CD4-positive, alpha-beta memory T cell (primary cell): Measurements from ENCODE around the gene PROP1. TPM values are rescaled to one million over a fixed set of nuclear protein-coding genes. Genes with fewer than 3 reads are reported as not detected.
"Not testable (repeated sequence)": the region's sequence is repeated elsewhere in the genome, so short reads cannot be mapped to it uniquely, and the experiment has no call there.

ENCODE experiments used
- CTCF ChIA-PET: fragments of 350-600 bp; sonication (Branson Sonifier 250); formaldehyde crosslinking; loops from one replicate; lab custom pipeline; 2021; ENCODE audit warnings: inconsistent platforms; ENCODE audit not compliant: partially characterized antibody; lab: Charles Lee
- POLR2A ChIA-PET: fragments of 350-600 bp; sonication (Branson Sonifier 250); formaldehyde crosslinking; loops from one replicate; lab custom pipeline; 2021; ENCODE audit not compliant: partially characterized antibody; lab: Charles Lee
- DNase-seq, 5 donors: peaks; one replicate each; pipeline versions ENCODE4 v3.0.0 to v3.0.0-alpha.2; 2020 to 2022; ENCODE audit warnings: mixed read lengths in 1 of 5
- H3K27ac ChIP-seq: one replicate; pipeline ENCODE4 v1.7.0; 2013; ENCODE audit warnings: low read depth, low read length
- H3K27me3 ChIP-seq: 2 replicates; pipeline ENCODE4 v1.7.0; 2013; ENCODE audit warnings: mild to moderate bottlenecking, low read length, moderate library complexity; ENCODE audit not compliant: insufficient read depth
- H3K36me3 ChIP-seq: 2 replicates; pipeline ENCODE4 v1.7.0; 2013; ENCODE audit warnings: mild to moderate bottlenecking, low read length, moderate library complexity; ENCODE audit not compliant: insufficient read depth
- H3K4me1 ChIP-seq: 2 replicates; pipeline ENCODE4 v1.7.0; 2013; ENCODE audit warnings: mild to moderate bottlenecking, low read length, moderate library complexity; ENCODE audit not compliant: insufficient read depth
- H3K4me3 ChIP-seq, 2 donors: one replicate each; pipeline ENCODE4 v1.7.0; 2013; ENCODE audit warnings: low read length in 2 of 2, mild to moderate bottlenecking in 1 of 2
- H3K9me3 ChIP-seq, 2 donors: one replicate each; pipeline ENCODE4 v1.7.0; 2013; ENCODE audit warnings: low read length in 2 of 2, control low read depth in 1 of 2; ENCODE audit not compliant: control insufficient read depth in 1 of 2
- H3K27ac Mint-ChIP-seq, 7 donors: one replicate each; pipeline ENCODE4 v1.8.0; 2020 to 2021; ENCODE audit warnings: mixed read lengths in 7 of 7, mild to moderate bottlenecking in 6 of 7, inconsistent platforms in 3 of 7, moderate library complexity in 3 of 7
- H3K27me3 Mint-ChIP-seq, 2 donors: one replicate each; pipeline ENCODE4 v1.8.0; 2020 to 2021; ENCODE audit warnings: mixed read lengths in 2 of 2
- H3K36me3 Mint-ChIP-seq, 2 donors: one replicate each; pipeline ENCODE4 v1.8.0; 2020 to 2021; ENCODE audit warnings: mixed read lengths in 2 of 2, inconsistent platforms in 1 of 2, mild to moderate bottlenecking in 1 of 2
- H3K4me1 Mint-ChIP-seq, 4 donors: one replicate each; pipeline ENCODE4 v1.8.0; 2020 to 2021; ENCODE audit warnings: mixed read lengths in 4 of 4, mild to moderate bottlenecking in 1 of 4
- H3K4me3 Mint-ChIP-seq, 8 donors: one replicate each; pipeline ENCODE4 v1.8.0; 2020 to 2021; ENCODE audit warnings: mixed read lengths in 8 of 8, mild to moderate bottlenecking in 7 of 8, moderate library complexity in 6 of 8, inconsistent platforms in 3 of 8
- H3K9me3 Mint-ChIP-seq, 8 donors: one replicate each; pipeline ENCODE4 v1.8.0; 2020 to 2021; ENCODE audit warnings: mixed read lengths in 8 of 8, mild to moderate bottlenecking in 5 of 8, inconsistent platforms in 3 of 8, moderate library complexity in 1 of 8
- intact Hi-C: fragments of 100-400 bp; cut with micrococcal nuclease; formaldehyde crosslinking; loops from one replicate; pipeline ENCODE4 v1.15.1; 2023
- polyA plus RNA-seq, 2 donors: library from polyadenylated mRNA; unstranded; fragments of 300-500 nt; fragmentation: Illumina TruSeq; gene quantifications; one replicate each; pipeline ENCODE4 v1.2.3, GENCODE V29; 2021
- total RNA-seq, 2 experiments: library from RNA; stranded (reverse); gene quantifications; one replicate each; pipeline ENCODE4 v1.2.3, GENCODE V29; 2021

PROP1 gene
- total and polyA plus RNA-seq, 4 experiments from 2014 or later, result not detected

DNA sequence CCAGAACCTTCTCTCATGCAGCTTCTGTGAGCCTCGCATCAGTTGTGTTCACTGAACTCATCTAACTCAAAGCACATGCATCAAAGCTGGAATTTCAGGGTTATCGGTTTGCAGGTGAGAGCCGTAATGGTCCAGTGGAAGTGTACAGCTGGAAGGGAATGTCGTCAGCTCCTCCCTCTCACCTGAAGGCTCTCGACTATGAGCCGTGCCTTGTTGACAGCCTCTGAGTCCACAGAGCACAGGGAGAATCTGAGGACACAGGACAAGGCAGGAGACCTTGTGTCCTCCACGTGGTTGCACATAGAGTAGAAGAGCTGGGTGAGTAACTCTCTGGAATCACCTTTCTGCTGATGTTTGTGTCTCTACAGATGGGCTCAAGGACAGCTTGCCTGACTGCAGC, 38.8 kb downstream of the PROP1 start:
- CTCF ChIA-PET, result no interaction called here
- Histone ChIP-seq H3K4me1 (no peaks in the 10 kb centered on the region), H3K27me3 (no peaks in the 10 kb centered on the region), H3K4me3 (no peak overlapping the region), H3K27ac (no peak overlapping the region), H3K9me3 (no peaks in the 10 kb centered on the region), H3K36me3 (no peaks in the 10 kb centered on the region)
- Mint-ChIP-seq H3K36me3 (peaks cover 22 to 29% of the 10 kb centered on the region in 2 donors), H3K4me1 (no peaks in the 10 kb centered on the region), H3K9me3 (no peaks in the 10 kb centered on the region), H3K4me3 (no peak overlapping the region), H3K27ac (no peak overlapping the region), H3K27me3 (no peaks in the 10 kb centered on the region)
- POLR2A ChIA-PET, result no interaction called here
- DNase-seq, result no peak
- intact Hi-C loops, result no loop called here

DNA sequence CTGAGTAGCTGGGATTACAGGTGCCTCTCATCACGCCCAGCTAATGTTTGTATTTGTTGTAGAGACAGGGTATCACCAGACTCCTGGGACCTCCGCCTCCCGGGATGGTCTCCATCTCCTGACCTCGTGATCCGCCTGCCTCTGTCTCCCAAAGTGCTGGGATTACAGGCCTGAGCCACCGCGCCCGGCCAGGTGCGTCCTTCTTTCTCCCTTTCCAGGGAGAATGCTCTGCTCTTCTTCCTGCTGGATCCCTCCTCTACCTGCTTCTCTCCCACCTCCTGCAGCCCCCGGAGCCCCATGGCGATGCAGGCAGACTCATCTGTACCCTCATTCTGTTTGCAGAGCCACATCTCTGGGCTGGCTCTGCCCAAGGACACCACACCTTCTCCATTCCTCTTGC, 42.9 kb downstream of the PROP1 start:
- H3K9me3 ChIP-seq, H3K4me1 Mint-ChIP-seq, H3K27ac Mint-ChIP-seq, H3K27me3 Mint-ChIP-seq, intact Hi-C loops, H3K4me1 ChIP-seq, DNase-seq, H3K9me3 Mint-ChIP-seq, POLR2A ChIA-PET, H3K27ac ChIP-seq, H3K36me3 ChIP-seq, H3K4me3 Mint-ChIP-seq, H3K4me3 ChIP-seq, H3K27me3 ChIP-seq, CTCF ChIA-PET: not testable (repeated sequence)
- H3K36me3 Mint-ChIP-seq, result peaks cover 24 to 34% of the 10 kb centered on the region in 2 donors

GRCh38 chr5:177949656-177950055, 46.4 kb downstream of the PROP1 start:
- POLR2A ChIA-PET, H3K27me3 Mint-ChIP-seq, H3K4me3 Mint-ChIP-seq, H3K36me3 ChIP-seq, intact Hi-C loops, H3K4me1 Mint-ChIP-seq, DNase-seq, CTCF ChIA-PET, H3K4me3 ChIP-seq, H3K27ac Mint-ChIP-seq, H3K4me1 ChIP-seq, H3K9me3 ChIP-seq, H3K27me3 ChIP-seq, H3K27ac ChIP-seq, H3K9me3 Mint-ChIP-seq: not testable (repeated sequence)
- peaks cover 12 to 17% of the 10 kb centered on the region in 2 donors for H3K36me3 Mint-ChIP-seq

DNA sequence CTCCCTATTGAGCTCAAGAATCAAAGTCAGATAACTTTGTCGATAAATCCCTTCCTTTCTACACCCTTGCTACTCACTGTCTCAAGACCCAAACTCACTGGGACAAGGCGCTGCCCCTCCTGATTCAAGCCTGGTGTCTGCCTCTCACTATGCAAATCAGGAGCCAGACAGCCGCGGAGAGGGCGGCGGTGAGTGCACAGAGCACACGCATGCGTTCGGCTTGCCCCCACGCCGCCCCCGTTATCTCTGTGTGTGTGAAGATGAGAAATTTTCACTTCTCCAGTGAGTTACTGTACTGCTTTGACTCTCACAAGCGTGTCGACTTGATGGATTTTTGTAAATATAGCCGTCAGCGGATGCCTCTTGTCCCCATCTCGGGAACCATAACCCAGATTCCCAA, 47.0 kb downstream of the PROP1 start:
- intact Hi-C loops, H3K4me3 ChIP-seq, H3K27ac Mint-ChIP-seq, H3K36me3 ChIP-seq, H3K9me3 ChIP-seq, H3K27ac ChIP-seq, H3K4me1 ChIP-seq, H3K27me3 ChIP-seq, POLR2A ChIA-PET, CTCF ChIA-PET, H3K9me3 Mint-ChIP-seq, H3K4me3 Mint-ChIP-seq, DNase-seq, H3K27me3 Mint-ChIP-seq, H3K4me1 Mint-ChIP-seq: not testable (repeated sequence)
- H3K36me3 Mint-ChIP-seq, result peaks cover 12 to 17% of the 10 kb centered on the region in 2 donors

DNA sequence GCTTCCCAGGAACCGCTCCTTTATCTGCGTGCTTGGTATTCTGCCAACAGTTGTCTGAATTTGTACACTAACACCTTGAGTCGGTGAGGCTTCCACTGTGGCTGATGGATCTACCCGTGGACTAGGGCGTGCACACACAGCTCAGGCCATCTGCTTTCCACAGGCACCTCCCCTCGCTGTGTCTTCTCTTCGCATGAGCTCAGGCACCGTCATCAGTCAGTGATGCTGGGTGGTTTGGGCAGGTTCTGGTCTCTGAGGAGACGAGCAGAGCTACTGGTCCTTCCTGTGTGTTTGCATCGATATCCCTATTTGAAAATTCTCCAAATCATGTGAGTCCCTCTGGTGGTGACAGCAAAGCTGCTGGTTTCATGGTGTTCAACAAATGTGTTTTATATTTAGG, 48.1 kb downstream of the PROP1 start:
- H3K9me3 Mint-ChIP-seq, H3K4me1 ChIP-seq, H3K9me3 ChIP-seq, H3K27me3 Mint-ChIP-seq, H3K27ac ChIP-seq, H3K4me3 ChIP-seq, CTCF ChIA-PET, POLR2A ChIA-PET, H3K4me3 Mint-ChIP-seq, H3K27me3 ChIP-seq, intact Hi-C loops, H3K36me3 ChIP-seq, DNase-seq: not testable (repeated sequence)
- H3K36me3 Mint-ChIP-seq, result peaks cover 12 to 14% of the 10 kb centered on the region in 2 donors
- peaks cover 0 to 10% (median 2%) of the 10 kb centered on the region in 4 donors for H3K4me1 Mint-ChIP-seq
- H3K27ac Mint-ChIP-seq, result peak overlapping the region in 1 of 7 donors; percentile 53

GRCh38 chr5:177945601-177946283, 50.3 kb downstream of the PROP1 start:
- intact Hi-C loops, CTCF ChIA-PET, H3K36me3 ChIP-seq, H3K27me3 ChIP-seq, H3K9me3 ChIP-seq, H3K27ac Mint-ChIP-seq, H3K4me3 ChIP-seq, H3K36me3 Mint-ChIP-seq, H3K27me3 Mint-ChIP-seq, H3K4me1 ChIP-seq, POLR2A ChIA-PET, H3K9me3 Mint-ChIP-seq, H3K27ac ChIP-seq: not testable (repeated sequence)
- Mint-ChIP-seq H3K4me3 (peak overlapping the region in 5 of 8 donors; percentile 43 to 71 (median 64)), H3K4me1 (peaks cover 3 to 10% (median 5%) of the 10 kb centered on the region in 4 donors)
- DNase-seq, result peak in 2 of 5 donors; percentile 18 to 54

DNA sequence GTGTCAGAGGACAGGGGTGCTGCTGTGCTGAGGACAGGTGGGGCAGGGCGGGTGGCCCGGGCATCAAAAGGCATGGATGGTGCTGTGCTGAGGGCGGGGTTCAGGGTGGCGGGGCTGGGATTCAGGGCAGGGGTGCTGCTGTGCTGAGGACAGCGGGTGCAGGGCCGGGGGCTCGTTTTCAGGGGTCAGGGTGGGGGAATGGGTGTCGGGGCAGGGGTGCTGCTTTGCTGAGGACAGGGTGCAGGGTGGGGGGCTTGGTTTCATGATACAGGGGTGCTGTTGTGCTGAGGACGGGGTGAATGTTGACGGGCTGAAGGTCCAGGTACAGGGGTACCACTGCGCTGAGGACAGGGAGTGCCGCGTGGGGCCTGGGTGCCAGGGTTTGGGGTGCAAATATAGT, 50.9 kb downstream of the PROP1 start:
- Mint-ChIP-seq H3K4me3 (peak overlapping the region; percentile 20 to 81 (median 64)), H3K27ac (peak overlapping the region in 3 of 7 donors; percentile 23 to 81 (median 37)), H3K4me1 (peaks cover 3 to 10% (median 5%) of the 10 kb centered on the region in 4 donors)
- H3K9me3 ChIP-seq, H3K27me3 ChIP-seq, H3K4me3 ChIP-seq, CTCF ChIA-PET, H3K4me1 ChIP-seq, H3K36me3 Mint-ChIP-seq, intact Hi-C loops, H3K27ac ChIP-seq, H3K27me3 Mint-ChIP-seq, H3K9me3 Mint-ChIP-seq, H3K36me3 ChIP-seq, POLR2A ChIA-PET, DNase-seq: not testable (repeated sequence)
